ENCODE results near the gene NECAB2. TPM values are rescaled to one million over a fixed set of nuclear protein-coding genes. Genes with fewer than 3 reads are reported as not detected.

NECAB2 gene
- total and polyA plus RNA-seq, 2 of the 8 experiments (the other 6 are each of a cell fraction or from before 2014, with no cell fraction given) = 3.6 to 4.2 TPM

DNA sequence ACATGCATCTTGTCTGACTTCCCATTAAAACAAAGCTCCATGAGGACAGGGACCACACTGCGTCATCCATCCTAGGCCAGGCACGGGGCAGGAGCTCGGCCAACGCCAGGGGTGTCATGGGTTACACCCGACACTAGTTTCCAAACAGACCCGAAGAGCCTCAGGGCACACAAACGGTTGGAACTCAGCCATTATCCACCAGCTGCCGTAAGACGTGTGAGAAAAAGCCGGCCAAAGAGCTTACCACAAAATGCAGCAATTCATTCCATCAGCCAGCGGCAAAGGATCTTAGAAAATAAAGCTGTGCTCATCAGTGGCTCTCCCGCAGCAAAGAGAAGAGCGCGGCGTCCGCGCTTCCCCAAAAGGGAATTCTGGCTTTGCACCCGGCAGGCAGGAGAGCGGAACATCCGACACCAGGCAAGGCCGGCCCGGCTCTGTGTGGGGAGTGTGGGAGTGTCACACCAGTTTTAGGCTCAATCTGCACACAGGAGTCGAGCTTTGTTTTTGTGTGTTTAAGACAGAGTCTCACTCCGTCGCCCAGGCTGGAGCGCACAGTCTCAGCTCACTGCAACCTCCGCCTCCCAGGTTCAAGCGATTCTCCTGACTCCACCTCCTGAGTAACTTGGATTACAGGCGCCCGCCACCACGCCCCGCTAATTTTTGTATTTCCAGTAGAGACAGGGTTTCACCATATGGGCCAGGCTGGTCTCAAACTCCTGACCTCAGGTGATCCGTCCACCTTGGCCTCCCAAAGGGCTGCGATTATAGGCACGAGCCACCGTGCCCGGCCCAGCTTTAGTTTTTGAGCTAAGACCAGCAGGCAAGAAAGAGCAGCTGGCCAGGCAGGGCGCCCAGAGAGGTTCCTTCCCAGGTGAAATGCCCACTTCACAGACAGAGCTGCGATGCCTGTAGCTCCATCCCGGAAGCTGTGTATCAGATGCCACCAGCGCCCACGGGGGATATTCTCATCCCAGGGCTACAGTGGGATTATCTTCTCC lies 73.1 kb downstream of the NECAB2 start:
- Histone ChIP-seq H3K79me2 (ENCODE audit: control insufficient read depth in 1 of 2, insufficient read depth in 2 of 2, low read length in 2 of 2) (no peaks in the 10 kb centered on the region), H3K36me3 (ENCODE audit: control insufficient read depth in 2 of 4, insufficient read depth in 4 of 4, low read length in 3 of 4) (no peaks in the 10 kb centered on the region), H3K4me2 (ENCODE audit: insufficient read depth in 1 of 2, low read depth in 2 of 2, low read length in 2 of 2) (no peak overlapping the region), H4K5ac (ENCODE audit: insufficient read length, low read depth, low read length) (no peak overlapping the region), H2BK5ac (ENCODE audit: low read depth, low read length) (no peak overlapping the region), H4K20me1 (replicated peaks in 1 of 2; ENCODE audit: control insufficient read depth in 1 of 2, insufficient read depth in 2 of 2, low read length in 2 of 2) (no peaks in the 10 kb centered on the region), H4K91ac (replicated peaks; ENCODE audit: insufficient read length, low read length) (no peak overlapping the region), H3K4me1 (replicated peaks in 1 of 4; ENCODE audit: control insufficient read depth in 3 of 4, insufficient read depth in 4 of 4, low read length in 3 of 4) (peaks cover 0 to 12% (median 9%) of the 10 kb centered on the region in 4 experiments; a peak in 6 of 7 replicates), H3K9ac (replicated peaks in 1 of 4; ENCODE audit: extremely low read depth in 1 of 4, low read depth in 3 of 4, low read length in 3 of 4) (no peak overlapping the region), H3K56ac (replicated peaks; ENCODE audit: insufficient read length, low read depth, low read length) (no peak overlapping the region), H3K27me3 (replicated peaks in 1 of 4; ENCODE audit: control insufficient read depth in 3 of 4, extremely low read depth in 1 of 4, insufficient read depth in 3 of 4, low read length in 3 of 4) (no peaks in the 10 kb centered on the region; a peak in 1 of 7 replicates), H3K18ac (ENCODE audit: extremely low read depth, low read length) (no peak overlapping the region), H3K4ac (replicated peaks; ENCODE audit: insufficient read length, low read depth, low read length) (no peak overlapping the region), H2BK120ac (replicated peaks; ENCODE audit: low read depth, low read length) (no peak overlapping the region), H3K27ac (ENCODE audit: low read depth, low read length) (no peak overlapping the region), H3K9me3 (ENCODE audit: insufficient read depth in 2 of 2, low read depth in 1 of 2, low read length in 1 of 2) (peaks cover 3 to 5% of the 10 kb centered on the region in 2 experiments; a peak in 1 of 4 replicates), H2AK5ac (ENCODE audit: low read depth, low read length) (no peak overlapping the region), H3K23me2 (ENCODE audit: low read depth, low read length) (no peaks in the 10 kb centered on the region), H3K4me3 (ENCODE audit: extremely low read depth in 1 of 4, insufficient read depth in 2 of 4, low read depth in 3 of 4, low read length in 4 of 4) (no peak overlapping the region), H2AFZ (ENCODE audit: low read length) (no peak overlapping the region), H3K14ac (ENCODE audit: insufficient read length) (no peak overlapping the region), H2BK20ac (ENCODE audit: low read length) (no peak overlapping the region), H3K79me1 (ENCODE audit: low read depth, low read length) (no peaks in the 10 kb centered on the region), H3K23ac (ENCODE audit: insufficient read length) (no peak overlapping the region), H2BK12ac (ENCODE audit: low read depth, low read length) (no peak overlapping the region), H2BK15ac (ENCODE audit: low read length) (no peak overlapping the region), H4K8ac (ENCODE audit: extremely low read depth, insufficient read depth, low read length) (peak overlapping the region; percentile 53; the same call in 1 of the 2 replicates)
- WGBS, 2 experiments (ENCODE audit: extremely low coverage in 1 of 2, insufficient coverage in 1 of 2, insufficient read length in 1 of 2, insufficient replicate concordance in 2 of 2, low coverage in 1 of 2, low lambda C conversion rate in 2 of 2, missing lambda C conversion rate in 1 of 2) = 88% methylated on average over 36 of the region's 42 CpGs; no CpG with 5 or more reads in 1 of the 2 experiments
- ChIA-PET CTCF (ENCODE audit: partially characterized antibody) (interaction anchor here (0.6 to 12.8 kb wide), 17 partner anchors 9 to 437 kb away, joined by 3 to 267 read pairs (median 4); partner anchors contain the start of gene OSGIN1), POLR2A (ENCODE audit: partially characterized antibody) (interaction anchor here (0.9 to 1.7 kb wide), 2 partner anchors 15 to 71 kb away, joined by 5 to 6 read pairs; no protein-coding TSS in a partner anchor)
- no peak for DNase-seq (ENCODE audit: low read depth in 1 of 2, low spot score in 2 of 2)
- TF ChIP-seq SIN3A (conservative IDR thresholded peaks at IDR 0.05 in 1 of 2, IDR thresholded peaks at IDR 0.05 in 1 of 2; ENCODE audit: low read depth in 1 of 2, low read length in 2 of 2) = no peak
- no peak for TF ChIP-seq KDM1A (IDR thresholded peaks at IDR 0.05; ENCODE audit: borderline replicate concordance, low read length)
- TF ChIP-seq TAF7 (optimal IDR thresholded peaks at IDR 0.05; ENCODE audit: borderline replicate concordance, low read depth, low read length) = no peak
- TF ChIP-seq RXRA (IDR thresholded peaks at IDR 0.05; ENCODE audit: insufficient read depth, low read depth, low read length) = no peak
- no peak for TF ChIP-seq SP4 (IDR thresholded peaks at IDR 0.05; ENCODE audit: low read length)
- no peak for TF ChIP-seq CEBPB (IDR thresholded peaks at IDR 0.05; ENCODE audit: low read depth, low read length)
- TF ChIP-seq NRF1 (IDR thresholded peaks at IDR 0.05; ENCODE audit: low read depth, low read length) = no peak
- no peak for TF ChIP-seq CREB1 (IDR thresholded peaks at IDR 0.05)
- FAIRE-seq = no peak
